Esophagus squamous epithelium (tissue), 5 donors: ENCODE data around the gene CRADD. TPM values are rescaled to one million over a fixed set of nuclear protein-coding genes. Genes with fewer than 3 reads are reported as not detected.
"Not testable (repeated sequence)": the region's sequence is repeated elsewhere in the genome, so short reads cannot be mapped to it uniquely, and the experiment has no call there.

Source experiments
- DNase-seq: peaks from one replicate; lab custom pipeline; 2025; lab: John Stamatoyannopoulos, UW
- H3K27ac ChIP-seq, 4 donors: fragments of 200-600 bp; sonication (generic); one replicate each; pipeline ENCODE4 v1.5.1; 2016 to 2019; ENCODE audit warnings: mild to moderate bottlenecking in 1 of 4
- H3K27me3 ChIP-seq, 4 donors: fragments of 200-600 bp; sonication (generic); 1 replicate in 3 of 4; 2 replicates in 1 of 4; pipeline versions ENCODE4 v1.5.1 to v1.6.0; 2017 to 2021; ENCODE audit warnings: antibody characterized with exemption in 1 of 4
- H3K36me3 ChIP-seq, 3 donors: fragments of 200-600 bp; sonication (generic); one replicate each; pipeline ENCODE4 v1.5.1; 2016 to 2019
- H3K4me1 ChIP-seq, 3 donors: fragments of 200-600 bp; sonication (generic); one replicate each; pipeline ENCODE4 v1.5.1; 2017 to 2019
- H3K4me3 ChIP-seq, 4 donors: fragments of 200-600 bp; sonication (generic); 1 replicate in 3 of 4; 2 replicates in 1 of 4; pipeline ENCODE4 v1.5.1; 2016 to 2019; ENCODE audit warnings: mild to moderate bottlenecking in 2 of 4, moderate library complexity in 1 of 4
- H3K9me3 ChIP-seq, 3 donors: fragments of 200-600 bp; sonication (generic); one replicate each; pipeline ENCODE4 v1.5.1; 2016 to 2019
- POLR2A ChIP-seq, 4 donors: fragments of 450-650 bp; IDR thresholded peaks; one replicate each; pipeline ENCODE4 v1.6.1; 2017; ENCODE audit warnings: antibody characterized with exemption in 4 of 4, mild to moderate bottlenecking in 4 of 4, moderate library complexity in 3 of 4
- WGBS, 2 donors: methylation state at CpG; one replicate each; pipeline ENCODE4 v1.1.5; 2018; 5-methylcytosine and 5-hydroxymethylcytosine counted together
- intact Hi-C: fragments of 100-400 bp; cut with DNase I; formaldehyde crosslinking; loops from one replicate; pipeline ENCODE4 v1.15.0; 2022
- total RNA-seq, 4 donors: library from RNA; depleted of rRNA; stranded (reverse); fragments of >200 nt; gene quantifications; one replicate each; pipeline ENCODE4 v1.1.0, GENCODE V29; 2016
- TF ChIP-seq, protein P1 (sequence below), 6 experiments: fragments of 450-650 bp in 4 of 6; fragments of 200-600 bp in 2 of 6; sonication (generic) in 2 of 6; IDR thresholded peaks; one replicate each; pipeline ENCODE4 v1.5.1; 2016 to 2019; ENCODE audit warnings: antibody characterized with exemption in 6 of 6, mild to moderate bottlenecking in 4 of 6, moderate library complexity in 4 of 6
- donor health status: DM: yes; HTN: yes; CAD: no.

Gene CRADD
- total RNA-seq, 4 donors from 2014 or later: 20.2 to 22.9 (median 21.7) TPM

GRCh38 chr12:93883436-93884154, 206.4 kb downstream of the CRADD start:
- Histone ChIP-seq H3K27ac (no peak overlapping the region), H3K27me3 (no peaks in the 10 kb centered on the region), H3K9me3 (no peaks in the 10 kb centered on the region), H3K4me1 (no peaks in the 10 kb centered on the region), H3K36me3 (no peaks in the 10 kb centered on the region), H3K4me3 (no peak overlapping the region)
- intact Hi-C loops: no loop called here
- WGBS, 2 donors: 39 to 51% methylated on average over 2 of the region's 2 CpGs
- no peak for TF ChIP-seq POLR2A (IDR thresholded peaks at IDR 0.05)
- TF ChIP-seq, protein P1, sequence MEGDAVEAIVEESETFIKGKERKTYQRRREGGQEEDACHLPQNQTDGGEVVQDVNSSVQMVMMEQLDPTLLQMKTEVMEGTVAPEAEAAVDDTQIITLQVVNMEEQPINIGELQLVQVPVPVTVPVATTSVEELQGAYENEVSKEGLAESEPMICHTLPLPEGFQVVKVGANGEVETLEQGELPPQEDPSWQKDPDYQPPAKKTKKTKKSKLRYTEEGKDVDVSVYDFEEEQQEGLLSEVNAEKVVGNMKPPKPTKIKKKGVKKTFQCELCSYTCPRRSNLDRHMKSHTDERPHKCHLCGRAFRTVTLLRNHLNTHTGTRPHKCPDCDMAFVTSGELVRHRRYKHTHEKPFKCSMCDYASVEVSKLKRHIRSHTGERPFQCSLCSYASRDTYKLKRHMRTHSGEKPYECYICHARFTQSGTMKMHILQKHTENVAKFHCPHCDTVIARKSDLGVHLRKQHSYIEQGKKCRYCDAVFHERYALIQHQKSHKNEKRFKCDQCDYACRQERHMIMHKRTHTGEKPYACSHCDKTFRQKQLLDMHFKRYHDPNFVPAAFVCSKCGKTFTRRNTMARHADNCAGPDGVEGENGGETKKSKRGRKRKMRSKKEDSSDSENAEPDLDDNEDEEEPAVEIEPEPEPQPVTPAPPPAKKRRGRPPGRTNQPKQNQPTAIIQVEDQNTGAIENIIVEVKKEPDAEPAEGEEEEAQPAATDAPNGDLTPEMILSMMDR (IDR thresholded peaks at IDR 0.05): no peak
- no peak for DNase-seq

DNA sequence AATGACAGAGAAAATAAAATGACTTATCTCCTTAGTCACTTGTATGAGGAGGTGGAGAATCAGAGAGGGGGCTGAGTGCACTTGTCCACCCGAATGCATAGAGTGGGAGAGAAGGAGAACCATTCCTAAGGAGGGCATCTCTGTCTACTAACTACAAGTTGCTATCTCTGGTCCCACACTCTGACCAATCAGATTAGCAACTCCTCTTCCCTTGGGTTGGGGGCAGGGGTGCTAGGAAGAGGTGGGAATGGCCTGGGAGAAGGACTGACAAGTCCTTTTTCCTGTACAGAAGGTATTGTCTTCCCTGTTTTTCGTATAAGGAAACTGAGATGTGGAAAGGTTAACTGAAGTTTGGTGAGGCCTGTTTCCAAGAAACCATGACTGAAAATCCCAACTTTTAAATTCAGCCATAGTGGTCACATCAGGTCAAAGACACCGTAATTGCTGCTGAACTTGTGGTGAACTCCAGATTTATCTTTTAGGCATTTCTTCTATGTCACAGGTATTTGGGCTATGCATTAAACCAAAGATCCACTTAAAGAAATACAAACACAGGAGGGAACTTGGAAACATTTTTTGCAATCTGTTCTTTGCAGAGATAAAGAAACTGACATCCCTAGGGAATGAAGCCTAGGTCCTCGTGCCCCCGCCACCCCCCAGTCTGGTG, 207.8 kb downstream of the CRADD start:
- Histone ChIP-seq H3K27ac (no peak overlapping the region), H3K36me3 (no peaks in the 10 kb centered on the region), H3K4me3 (no peak overlapping the region), H3K27me3 (no peaks in the 10 kb centered on the region), H3K9me3 (no peaks in the 10 kb centered on the region), H3K4me1 (no peaks in the 10 kb centered on the region)
- intact Hi-C loops: no loop called here
- WGBS, 2 donors: 80 to 89% methylated on average over 4 of the region's 5 CpGs
- TF ChIP-seq, protein P1 (IDR thresholded peaks at IDR 0.05): no peak
- no peak for TF ChIP-seq POLR2A (IDR thresholded peaks at IDR 0.05)
- DNase-seq: no peak

DNA sequence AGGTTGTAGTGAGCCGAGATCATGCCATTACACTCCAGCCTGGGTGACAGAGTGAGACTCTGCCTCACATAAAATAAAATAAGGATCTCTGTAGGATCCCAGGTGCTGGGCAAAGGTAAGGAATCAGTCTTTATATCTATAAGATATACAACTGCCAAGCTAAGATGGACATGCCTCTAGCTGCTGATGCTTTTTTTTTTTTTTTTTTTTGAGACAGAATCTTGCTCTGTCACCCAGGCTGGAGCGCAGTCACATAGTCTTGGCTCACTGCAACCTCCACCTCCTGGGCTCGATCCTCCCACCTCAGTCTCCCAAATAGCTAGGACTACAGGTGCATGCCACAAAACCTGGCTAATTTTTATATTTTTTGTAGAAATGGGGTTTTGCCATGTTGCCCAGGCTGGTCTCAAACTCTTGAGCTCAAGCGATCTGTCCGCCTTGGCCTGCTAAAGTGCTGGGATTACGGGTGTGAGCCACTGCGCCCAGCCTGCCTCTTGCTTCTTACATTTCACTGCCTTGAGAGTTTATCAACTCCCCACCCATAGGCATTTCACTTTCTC, 208.9 kb downstream of the CRADD start:
- DNase-seq, H3K27me3 ChIP-seq, intact Hi-C loops, H3K9me3 ChIP-seq, H3K4me1 ChIP-seq, H3K36me3 ChIP-seq, H3K27ac ChIP-seq, H3K4me3 ChIP-seq: not testable (repeated sequence)
- WGBS, 2 donors: 97 to 98% methylated on average over 7 of the region's 7 CpGs

GRCh38 chr12:93886533-93887511, 209.6 kb downstream of the CRADD start:
- no peaks in the 10 kb centered on the region for H3K36me3 ChIP-seq
- H3K27ac ChIP-seq: no peak overlapping the region
- no peak for TF ChIP-seq POLR2A (IDR thresholded peaks at IDR 0.05)
- TF ChIP-seq, protein P1 (IDR thresholded peaks at IDR 0.05): no peak
- H3K27me3 ChIP-seq: no peaks in the 10 kb centered on the region
- no peaks in the 10 kb centered on the region for H3K4me1 ChIP-seq
- DNase-seq: no peak
- intact Hi-C loops: no loop called here
- WGBS, 2 donors: 82% methylated on average over 18 of the region's 18 CpGs
- H3K4me3 ChIP-seq: no peak overlapping the region
- no peaks in the 10 kb centered on the region for H3K9me3 ChIP-seq

GRCh38 chr12:93888964-93889363, 211.8 kb downstream of the CRADD start:
- TF ChIP-seq, protein P1 (IDR thresholded peaks at IDR 0.05): no peak
- TF ChIP-seq POLR2A (IDR thresholded peaks at IDR 0.05): no peak
- Histone ChIP-seq H3K9me3 (no peaks in the 10 kb centered on the region), H3K4me3 (no peak overlapping the region), H3K4me1 (peaks cover 0 to 19% (median 6%) of the 10 kb centered on the region in 3 donors), H3K36me3 (no peaks in the 10 kb centered on the region), H3K27ac (no peak overlapping the region), H3K27me3 (no peaks in the 10 kb centered on the region)
- intact Hi-C loops: no loop called here
- DNase-seq: no peak
- WGBS, 2 donors: 89 to 90% methylated on average over 3 of the region's 3 CpGs
